Measurements from ENCODE around the gene CACNA1C. TPM values are rescaled to one million over a fixed set of nuclear protein-coding genes. Genes with fewer than 3 reads are reported as not detected.

CACNA1C gene
- total RNA-seq, 1 donor from 2014 or later: 102 TPM

- no peak overlapping the region for H3K27ac ChIP-seq
- no peaks in the 10 kb centered on the region for H3K9me3 ChIP-seq
- no peaks in the 10 kb centered on the region for H3K4me1 ChIP-seq
- intact Hi-C loops (cut with DNase I): no loop called here
- TF ChIP-seq CTCF (IDR thresholded peaks at IDR 0.05): no peak
- no peaks in the 10 kb centered on the region for H3K27me3 ChIP-seq
- peak in 1 of 2 donors; percentile 56 for DNase-seq (ENCODE audit: low spot score in 2 of 2)
- peaks cover 66 to 71% of the 10 kb centered on the region in 2 donors for H3K36me3 ChIP-seq
- H3K4me3 ChIP-seq: no peak overlapping the region
These were observed 635.7 kb downstream of the CACNA1C start for GRCh38 chr12:2688381-2688931.

- no peaks in the 10 kb centered on the region for H3K9me3 ChIP-seq
- DNase-seq (ENCODE audit: low spot score in 2 of 2): peak in 1 of 2 donors; percentile 34
- no peak overlapping the region for H3K4me3 ChIP-seq
- no peaks in the 10 kb centered on the region for H3K27me3 ChIP-seq
- no peak for TF ChIP-seq CTCF (IDR thresholded peaks at IDR 0.05)
- no peaks in the 10 kb centered on the region for H3K4me1 ChIP-seq
- no peak overlapping the region for H3K27ac ChIP-seq
- intact Hi-C loops (cut with DNase I): no loop called here
- peaks cover 59 to 62% of the 10 kb centered on the region in 2 donors for H3K36me3 ChIP-seq
These were observed 636.6 kb downstream of the CACNA1C start for GRCh38 chr12:2689393-2689792.

DNA sequence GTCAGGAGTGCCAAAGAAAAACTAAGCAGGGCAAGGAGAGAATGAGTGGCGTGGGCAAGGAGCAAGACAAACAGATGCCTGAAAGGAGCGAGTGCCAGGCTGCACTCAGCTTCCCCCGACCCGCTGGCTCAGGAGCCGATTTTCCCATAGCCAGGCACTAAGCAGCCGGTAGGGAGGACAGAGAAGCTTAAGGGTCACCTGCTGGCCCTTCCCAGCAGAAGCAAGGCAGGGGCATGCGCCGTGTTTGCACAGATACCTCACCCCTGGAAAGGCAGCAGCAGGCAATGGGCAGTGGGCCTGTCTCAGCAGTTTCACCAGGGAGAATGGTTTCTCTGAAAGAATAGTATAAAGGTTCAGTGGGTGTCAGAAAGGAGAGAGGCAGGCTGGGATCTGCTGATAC, 637.1 kb downstream of the CACNA1C start:
- no peak for TF ChIP-seq CTCF (IDR thresholded peaks at IDR 0.05)
- peak in 1 of 2 donors; percentile 45 for DNase-seq (ENCODE audit: low spot score in 2 of 2)
- intact Hi-C loops (cut with DNase I): loop anchor here (5.0 kb wide), 1 partner anchor 92 kb away; no protein-coding TSS in a partner anchor
- H3K4me1 ChIP-seq: no peaks in the 10 kb centered on the region
- H3K27ac ChIP-seq: no peak overlapping the region
- H3K4me3 ChIP-seq: no peak overlapping the region
- H3K9me3 ChIP-seq: no peaks in the 10 kb centered on the region
- H3K36me3 ChIP-seq: peaks cover 56 to 59% of the 10 kb centered on the region in 2 donors
- no peaks in the 10 kb centered on the region for H3K27me3 ChIP-seq

- no peak for TF ChIP-seq CTCF (IDR thresholded peaks at IDR 0.05)
- Histone ChIP-seq H3K27me3 (no peaks in the 10 kb centered on the region), H3K36me3 (peaks cover 55 to 58% of the 10 kb centered on the region in 2 donors), H3K9me3 (no peaks in the 10 kb centered on the region), H3K27ac (no peak overlapping the region), H3K4me3 (peak overlapping the region in 1 of 2 donors; percentile 36), H3K4me1 (no peaks in the 10 kb centered on the region)
- peak in 1 of 2 donors; percentile 48 for DNase-seq (ENCODE audit: low spot score in 2 of 2)
- intact Hi-C loops (cut with DNase I): loop anchor here (5.0 kb wide), 1 partner anchor 92 kb away; no protein-coding TSS in a partner anchor
These were observed 637.7 kb downstream of the CACNA1C start for GRCh38 chr12:2690348-2691005.

DNA sequence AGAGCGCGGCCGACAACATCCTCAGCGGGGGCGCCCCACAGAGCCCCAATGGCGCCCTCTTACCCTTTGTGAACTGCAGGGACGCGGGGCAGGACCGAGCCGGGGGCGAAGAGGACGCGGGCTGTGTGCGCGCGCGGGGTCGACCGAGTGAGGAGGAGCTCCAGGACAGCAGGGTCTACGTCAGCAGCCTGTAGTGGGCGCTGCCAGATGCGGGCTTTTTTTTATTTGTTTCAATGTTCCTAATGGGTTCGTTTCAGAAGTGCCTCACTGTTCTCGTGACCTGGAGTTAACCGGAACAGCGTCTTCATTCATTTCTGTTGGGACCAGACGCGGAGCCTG, 638.2 kb downstream of the CACNA1C start:
- H3K27ac ChIP-seq: no peak overlapping the region

More for the DNA sequence above, 638.2 kb downstream of the CACNA1C start:
- peak overlapping the region in 1 of 2 donors; percentile 36 for H3K4me3 ChIP-seq
- no peaks in the 10 kb centered on the region for H3K4me1 ChIP-seq
- no peak for TF ChIP-seq CTCF (IDR thresholded peaks at IDR 0.05)
- peaks cover 51 to 53% of the 10 kb centered on the region in 2 donors for H3K36me3 ChIP-seq
- no peaks in the 10 kb centered on the region for H3K9me3 ChIP-seq
- peak in 1 of 2 donors; percentile 62 for DNase-seq (ENCODE audit: low spot score in 2 of 2)
- no peaks in the 10 kb centered on the region for H3K27me3 ChIP-seq
- intact Hi-C loops (cut with DNase I): loop anchor here (5.0 kb wide), 1 partner anchor 91 kb away; no protein-coding TSS in a partner anchor
